ENCODE data around the gene PTPRT. TPM values are rescaled to one million over a fixed set of nuclear protein-coding genes. Genes with fewer than 3 reads are reported as not detected.

PTPRT gene
- total RNA-seq, 1 donor from 2014 or later: 23.5 TPM

DNA sequence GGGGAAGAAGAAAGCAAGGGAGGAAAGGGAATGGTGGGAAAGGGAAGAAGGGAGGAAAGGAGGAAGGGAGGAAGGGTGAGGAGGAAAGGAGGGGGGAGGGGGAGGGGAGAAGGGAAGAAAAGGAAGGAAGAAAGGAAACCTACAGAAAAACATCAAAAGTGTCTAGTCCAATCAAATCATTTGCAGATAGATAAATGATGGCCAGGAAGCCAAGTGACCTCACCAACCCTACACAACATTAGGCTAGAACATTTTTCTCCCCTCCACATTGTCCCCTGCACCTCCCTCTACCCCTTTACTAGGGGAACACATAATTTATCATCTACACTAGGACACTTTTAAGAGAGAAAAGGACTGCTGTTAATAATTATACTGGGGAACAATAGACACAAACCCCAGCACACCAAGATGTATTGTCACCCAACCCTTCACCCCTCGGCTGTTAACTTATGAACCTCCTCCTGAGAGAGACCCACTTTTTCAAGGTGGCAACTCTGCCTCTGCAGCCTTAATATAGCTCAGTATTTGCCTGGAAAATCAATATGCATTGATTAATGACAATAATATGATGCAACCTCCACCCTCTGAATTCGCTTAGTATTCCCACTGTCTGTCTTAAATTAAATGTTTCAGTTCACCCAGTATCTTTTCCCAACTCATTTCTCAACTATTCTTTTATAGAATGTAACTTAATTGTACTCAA, 231.2 kb downstream of the PTPRT start:
- TF ChIP-seq CTCF (IDR thresholded peaks at IDR 0.05): no peak
- no peak for DNase-seq (ENCODE audit: low spot score in 2 of 2)
- Histone ChIP-seq H3K9me3 (no peaks in the 10 kb centered on the region), H3K4me1 (no peaks in the 10 kb centered on the region), H3K4me3 (no peak overlapping the region), H3K27ac (no peak overlapping the region), H3K27me3 (no peaks in the 10 kb centered on the region), H3K36me3 (no peaks in the 10 kb centered on the region)
- intact Hi-C loops (cut with DNase I): no loop called here

GRCh38 chr20:42957704-42958095, 232.0 kb downstream of the PTPRT start:
- Histone ChIP-seq H3K4me1 (no peaks in the 10 kb centered on the region), H3K4me3 (no peak overlapping the region), H3K27ac (no peak overlapping the region), H3K36me3 (no peaks in the 10 kb centered on the region), H3K27me3 (no peaks in the 10 kb centered on the region), H3K9me3 (no peaks in the 10 kb centered on the region)
- TF ChIP-seq CTCF (IDR thresholded peaks at IDR 0.05): no peak
- no peak for DNase-seq (ENCODE audit: low spot score in 2 of 2)
- intact Hi-C loops (cut with DNase I): no loop called here

DNA sequence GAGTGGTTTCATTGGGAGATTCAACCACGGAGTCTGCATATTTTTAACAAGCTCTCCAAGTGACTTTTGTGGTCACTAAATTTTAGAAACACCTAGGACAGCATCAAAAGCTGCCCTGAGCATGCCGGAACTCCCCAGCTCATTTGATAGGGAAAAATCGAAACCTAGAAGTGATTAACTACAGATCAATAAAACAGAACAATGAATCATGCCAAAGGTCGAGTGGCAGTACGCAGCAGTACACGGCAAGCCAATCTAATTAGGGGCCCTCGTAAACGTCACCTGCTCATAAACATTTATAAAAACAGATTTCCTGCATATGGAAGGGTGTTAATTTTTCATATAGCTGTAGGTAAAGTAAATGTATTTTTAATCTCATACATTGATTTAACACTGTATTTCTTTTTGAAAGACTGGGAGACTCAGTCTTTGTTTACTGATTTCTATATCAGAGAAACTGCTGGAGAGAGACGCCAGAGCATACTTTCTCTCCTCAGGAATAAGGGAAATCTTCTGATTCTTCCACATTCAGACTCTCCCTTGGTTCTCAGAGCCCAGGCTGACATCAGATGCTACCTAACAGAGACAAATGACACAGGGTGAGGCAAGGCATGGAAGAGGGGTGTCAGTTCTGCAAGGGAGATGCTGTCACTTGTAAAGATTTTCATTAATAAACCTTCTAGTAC, 232.5 kb downstream of the PTPRT start:
- no peak for DNase-seq (ENCODE audit: low spot score in 2 of 2)
- no peak for TF ChIP-seq CTCF (IDR thresholded peaks at IDR 0.05)
- no peak overlapping the region for H3K4me3 ChIP-seq
- H3K27me3 ChIP-seq: no peaks in the 10 kb centered on the region
- no peaks in the 10 kb centered on the region for H3K36me3 ChIP-seq
- intact Hi-C loops (cut with DNase I): no loop called here
- no peaks in the 10 kb centered on the region for H3K9me3 ChIP-seq
- H3K4me1 ChIP-seq: no peaks in the 10 kb centered on the region
- no peak overlapping the region for H3K27ac ChIP-seq

- Histone ChIP-seq H3K36me3 (no peaks in the 10 kb centered on the region), H3K27me3 (no peaks in the 10 kb centered on the region), H3K4me3 (no peak overlapping the region), H3K27ac (no peak overlapping the region), H3K4me1 (no peaks in the 10 kb centered on the region), H3K9me3 (no peaks in the 10 kb centered on the region)
- DNase-seq (ENCODE audit: low spot score in 2 of 2): no peak
- no peak for TF ChIP-seq CTCF (IDR thresholded peaks at IDR 0.05)
- intact Hi-C loops (cut with DNase I): no loop called here
These were observed 234.0 kb downstream of the PTPRT start for GRCh38 chr20:42955713-42956112.

- intact Hi-C loops (cut with DNase I): no loop called here
These were observed 234.8 kb downstream of the PTPRT start for GRCh38 chr20:42954951-42955350.

More at GRCh38 chr20:42954951-42955350, 234.8 kb downstream of the PTPRT start:
- no peaks in the 10 kb centered on the region for H3K36me3 ChIP-seq
- no peak for DNase-seq (ENCODE audit: low spot score in 2 of 2)
- no peaks in the 10 kb centered on the region for H3K27me3 ChIP-seq
- H3K4me3 ChIP-seq: no peak overlapping the region
- no peaks in the 10 kb centered on the region for H3K4me1 ChIP-seq
- H3K27ac ChIP-seq: no peak overlapping the region
- no peak for TF ChIP-seq CTCF (IDR thresholded peaks at IDR 0.05)
- no peaks in the 10 kb centered on the region for H3K9me3 ChIP-seq
